NCI-H2227 treated with DMSO at 0.1 percent for 48 hours (cell line): ENCODE data around the gene NTM.

ENCODE experiments used
- DNase-seq: peaks from one replicate; lab custom pipeline; 2025; lab: John Stamatoyannopoulos, UW

The NTM gene

DNA sequence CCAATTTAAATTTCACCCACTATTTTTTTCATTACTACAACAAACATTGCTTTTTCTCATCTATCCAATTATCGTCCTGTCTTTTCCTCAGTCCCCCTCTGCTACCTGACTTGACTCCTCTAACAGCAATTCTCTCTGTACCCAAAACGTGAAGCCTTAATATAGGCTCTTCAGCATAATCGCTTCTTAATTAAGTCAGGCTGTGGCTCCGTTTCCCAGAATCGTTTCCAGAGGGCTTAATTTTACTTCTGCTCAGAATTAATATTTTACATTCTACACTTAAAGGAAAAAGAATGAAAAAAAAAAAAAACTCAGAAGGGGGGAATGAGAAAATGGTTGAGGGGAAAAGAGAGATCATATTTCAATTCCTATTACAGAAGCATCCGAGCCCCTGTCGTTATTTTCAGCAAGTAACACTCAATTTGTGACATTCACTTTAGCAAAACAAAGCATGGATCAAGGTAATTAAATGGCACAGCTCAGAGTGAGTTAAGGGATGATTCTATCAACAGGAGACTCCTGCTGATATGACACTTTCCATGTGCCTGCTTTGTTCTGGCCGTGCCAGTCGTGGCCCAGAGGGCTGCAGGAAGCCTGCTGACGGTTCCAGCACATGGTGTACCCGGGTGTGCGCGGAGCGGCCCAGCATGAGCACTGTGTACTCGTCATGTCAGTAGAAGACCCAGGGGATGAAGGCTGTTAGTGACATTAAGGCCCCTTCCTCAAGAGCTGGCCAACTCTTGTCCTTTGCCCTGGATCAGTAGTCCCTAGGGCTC is 272.5 kb downstream of the NTM start:
- no peak for DNase-seq

- DNase-seq, result no peak
Measured at GRCh38 chr11:131644204-131644795, 273.9 kb downstream of the NTM start.

DNA sequence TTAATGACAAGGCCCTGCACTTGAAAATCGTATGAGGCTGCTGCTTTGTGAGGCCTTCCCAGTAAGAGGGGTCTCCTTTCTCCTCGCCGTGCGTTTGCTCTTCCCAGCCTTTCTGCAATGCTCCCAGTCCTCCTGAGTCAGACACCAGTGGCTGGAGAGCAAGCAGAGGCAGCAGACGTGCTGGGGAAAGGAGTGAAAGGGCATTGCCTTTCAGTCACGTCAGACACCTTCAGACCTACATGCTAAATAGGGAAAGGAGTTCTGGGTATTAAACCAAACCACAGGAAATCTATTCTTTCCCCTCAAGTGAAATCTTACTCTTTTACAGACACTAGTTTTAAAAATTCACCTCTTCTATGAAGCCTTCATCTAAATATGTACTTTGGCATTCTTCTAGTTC is 274.8 kb downstream of the NTM start:
- no peak for DNase-seq

DNA sequence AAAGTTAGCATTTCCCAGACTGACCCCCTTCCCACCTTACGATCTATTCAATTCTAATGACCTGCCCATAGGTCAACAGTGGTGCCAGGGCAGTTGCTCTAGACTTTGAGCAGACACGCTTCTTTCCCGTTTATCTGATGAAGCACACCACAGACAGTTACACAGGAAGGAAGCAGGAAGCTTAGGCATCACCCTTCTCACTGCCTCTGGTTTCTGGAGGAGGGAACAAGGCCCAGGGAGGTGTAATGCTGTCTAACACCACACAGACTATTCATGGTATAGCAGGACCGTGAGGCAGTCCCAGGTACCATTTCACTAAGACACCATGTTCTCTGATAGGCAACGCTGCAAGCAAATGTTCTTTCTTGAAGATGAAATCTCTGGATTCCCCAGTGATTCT is 279.4 kb downstream of the NTM start:
- DNase-seq, result no peak

GRCh38 chr11:131652231-131652630 is 281.8 kb downstream of the NTM start:
- DNase-seq, result no peak

- DNase-seq, result no peak
Measured at GRCh38 chr11:131653260-131653659, 282.8 kb downstream of the NTM start.

DNA sequence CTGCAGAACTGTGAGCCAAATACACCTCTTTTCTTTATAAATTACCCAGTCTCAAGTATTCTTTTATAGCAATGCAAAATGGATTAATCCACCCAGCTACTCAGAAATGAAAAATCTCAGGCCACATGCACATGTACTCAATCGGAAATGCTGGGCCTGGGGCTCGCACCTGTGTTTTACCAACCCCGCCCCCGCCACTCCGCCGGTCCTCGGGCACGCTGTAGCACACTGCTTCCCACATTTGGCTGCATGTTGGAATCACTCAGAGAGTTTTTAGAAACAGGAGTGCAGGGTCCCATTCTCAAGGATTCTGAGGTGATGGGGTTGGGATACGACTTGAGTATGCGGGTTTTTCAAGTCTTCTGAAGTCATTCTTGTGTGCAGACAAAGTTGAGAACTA is 284.4 kb downstream of the NTM start:
- no peak for DNase-seq

DNA sequence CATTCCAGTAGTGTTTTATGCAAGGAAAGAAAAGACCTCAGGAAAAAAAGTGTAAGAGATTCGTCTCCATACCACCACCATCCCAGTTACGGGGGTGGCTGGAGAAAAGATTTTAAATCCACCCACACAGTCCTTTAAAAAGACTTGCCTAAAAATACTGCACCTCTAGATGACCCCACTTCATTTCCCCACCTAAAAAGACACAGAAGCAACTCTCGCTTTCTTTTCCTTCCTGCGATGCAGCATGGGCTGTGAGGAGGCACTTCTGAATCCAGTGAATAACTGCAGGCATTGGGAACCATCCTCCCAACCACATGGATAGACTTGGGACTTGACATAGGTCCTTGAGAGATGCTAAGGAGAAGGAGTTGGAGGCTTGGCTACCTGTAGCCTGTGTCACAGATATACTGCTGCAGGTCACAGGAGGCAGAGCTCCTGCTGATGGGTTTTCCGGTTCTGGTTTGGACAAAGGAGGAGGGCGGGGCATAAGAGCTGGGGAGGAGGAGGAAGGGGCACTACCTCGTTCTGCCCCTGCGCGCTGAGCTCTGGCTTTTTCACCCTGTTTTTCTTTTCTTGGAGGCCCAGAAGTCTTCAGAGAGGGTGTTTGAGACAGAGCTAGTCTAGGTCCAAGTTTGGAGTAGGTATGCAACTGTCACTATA is 285.9 kb downstream of the NTM start:
- no peak for DNase-seq

- DNase-seq, result no peak
Measured at GRCh38 chr11:131656839-131657211, 286.4 kb downstream of the NTM start.

GRCh38 chr11:131658414-131658813 is 288.0 kb downstream of the NTM start:
- DNase-seq, result no peak

DNA sequence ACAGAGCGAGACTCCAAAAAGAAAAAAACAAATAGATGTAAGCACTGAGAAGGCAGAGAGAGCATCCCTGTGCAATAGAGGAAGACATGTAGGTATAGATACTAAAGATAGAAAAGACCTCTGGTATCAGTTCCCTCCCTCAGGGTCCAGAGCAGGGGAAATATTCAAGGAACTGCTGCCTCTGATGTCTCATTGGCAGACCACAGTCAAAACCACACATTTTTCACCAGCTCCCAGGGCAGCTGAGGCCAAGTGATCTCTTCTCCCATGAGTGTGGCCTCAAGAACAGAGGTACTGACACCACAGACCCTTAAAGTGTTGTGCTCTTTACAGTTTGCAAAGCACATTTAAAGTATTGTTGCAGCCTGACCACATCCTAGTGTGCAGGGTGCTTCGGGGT is 288.5 kb downstream of the NTM start:
- no peak for DNase-seq

GRCh38 chr11:131659931-131660330 is 289.5 kb downstream of the NTM start:
- DNase-seq, result no peak

DNA sequence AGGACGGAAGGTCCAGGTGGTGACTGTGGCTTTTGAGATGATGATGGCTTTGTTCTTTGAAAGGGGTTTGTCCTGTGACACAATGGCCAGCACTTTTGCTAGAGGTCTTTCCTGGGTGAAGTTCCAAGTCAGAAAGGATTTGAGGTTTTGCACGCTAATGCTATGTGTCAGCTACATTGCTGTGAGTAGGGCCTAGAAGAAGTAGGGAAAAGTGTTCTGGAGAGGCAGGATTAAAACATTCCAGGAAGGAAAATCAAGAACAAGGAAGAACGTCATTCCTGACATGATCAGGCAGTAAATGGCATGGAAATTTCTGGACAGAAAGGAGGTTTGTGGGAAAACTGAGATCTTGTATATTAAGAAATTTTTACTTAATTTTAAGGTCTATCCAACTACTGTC is 290.7 kb downstream of the NTM start:
- DNase-seq, result no peak

DNA sequence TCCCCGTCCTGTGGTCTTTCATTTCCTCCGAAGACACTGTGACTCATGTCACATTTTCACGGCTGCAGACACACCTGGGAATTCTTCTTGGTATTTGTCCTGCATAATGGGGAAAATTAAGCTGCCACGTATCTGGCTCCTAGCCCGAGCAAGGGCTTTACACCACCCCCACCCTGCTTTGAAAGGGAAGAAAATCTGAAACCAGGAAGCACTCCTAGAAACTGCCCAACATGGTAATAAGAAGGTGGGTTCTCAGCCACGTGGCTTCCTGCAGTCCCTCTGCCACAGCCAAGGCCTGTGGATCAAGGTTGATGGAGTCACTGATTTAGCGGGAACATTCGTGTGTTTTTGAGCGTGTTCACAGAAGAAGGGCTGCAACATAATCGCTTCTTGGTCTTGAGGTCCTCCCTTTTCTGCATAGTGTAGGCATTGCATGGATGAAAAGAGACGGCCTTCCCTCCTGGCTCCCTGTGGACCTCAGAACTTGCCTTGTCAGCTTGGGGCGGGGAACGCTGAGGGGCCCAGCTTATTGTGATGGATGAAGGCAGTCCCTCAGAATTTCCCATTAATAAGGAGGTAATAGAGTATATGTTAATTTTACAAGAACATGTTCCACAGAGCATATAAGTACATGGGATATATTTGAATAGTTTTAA is 292.0 kb downstream of the NTM start:
- DNase-seq, result no peak

DNA sequence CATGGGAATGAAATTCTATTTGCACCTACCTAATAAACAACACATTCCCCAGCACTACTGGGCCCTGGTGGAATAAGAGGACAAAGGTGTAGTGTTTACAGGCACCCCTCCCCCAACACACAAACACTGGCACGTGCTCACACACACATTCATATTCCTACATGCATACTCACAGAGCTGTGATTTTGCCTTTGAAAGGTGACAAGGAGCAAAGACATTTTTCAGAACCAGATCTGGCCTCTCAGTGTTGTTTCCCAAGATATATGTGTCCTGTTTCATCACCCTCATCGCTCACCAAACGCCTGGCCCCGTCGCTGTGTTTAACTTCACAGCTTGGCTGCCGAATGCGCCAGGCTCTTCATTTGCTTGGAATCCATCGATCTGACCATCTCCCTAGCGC is 292.6 kb downstream of the NTM start:
- no peak for DNase-seq

DNA sequence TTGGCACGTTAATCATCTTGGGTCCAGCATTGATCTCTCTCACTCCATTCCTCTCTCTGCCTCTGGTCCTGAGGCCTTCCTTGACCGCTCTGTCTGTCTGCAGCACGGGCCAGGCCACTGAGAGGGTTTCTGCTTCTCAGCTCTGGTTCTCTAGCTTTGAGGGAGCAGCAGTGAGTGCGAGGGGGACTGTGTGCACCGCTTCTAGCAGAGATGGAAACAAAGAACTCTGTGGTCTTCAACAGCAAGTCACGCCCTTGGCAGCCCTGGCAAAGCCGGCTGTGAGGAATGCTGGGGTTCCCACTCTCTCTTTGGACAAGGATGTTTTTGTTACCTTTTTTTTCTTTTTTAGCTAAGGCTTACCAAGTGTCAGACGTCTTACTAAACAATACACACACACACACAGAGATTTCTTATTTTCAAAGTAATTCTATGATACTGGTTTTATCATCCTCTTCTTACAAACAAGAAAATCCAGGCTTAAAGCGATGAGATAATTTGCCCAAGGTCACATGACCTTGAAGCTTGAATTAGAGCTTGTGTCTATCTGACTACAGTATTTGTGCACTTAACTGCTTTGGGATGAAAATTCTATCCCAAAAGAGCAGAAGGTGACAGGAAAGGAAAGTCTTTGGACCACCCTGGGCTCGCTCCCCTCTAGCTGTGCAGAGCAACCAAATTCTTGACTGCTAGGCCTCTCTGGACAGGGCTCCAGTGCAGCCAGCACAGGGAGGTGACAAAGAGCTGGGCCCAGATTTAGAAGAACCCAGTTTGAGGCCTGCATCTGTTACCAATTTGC is 293.2 kb downstream of the NTM start:
- DNase-seq, result no peak

GRCh38 chr11:131664293-131664692 is 293.9 kb downstream of the NTM start:
- no peak for DNase-seq

GRCh38 chr11:131664816-131665215 is 294.4 kb downstream of the NTM start:
- DNase-seq, result no peak

DNA sequence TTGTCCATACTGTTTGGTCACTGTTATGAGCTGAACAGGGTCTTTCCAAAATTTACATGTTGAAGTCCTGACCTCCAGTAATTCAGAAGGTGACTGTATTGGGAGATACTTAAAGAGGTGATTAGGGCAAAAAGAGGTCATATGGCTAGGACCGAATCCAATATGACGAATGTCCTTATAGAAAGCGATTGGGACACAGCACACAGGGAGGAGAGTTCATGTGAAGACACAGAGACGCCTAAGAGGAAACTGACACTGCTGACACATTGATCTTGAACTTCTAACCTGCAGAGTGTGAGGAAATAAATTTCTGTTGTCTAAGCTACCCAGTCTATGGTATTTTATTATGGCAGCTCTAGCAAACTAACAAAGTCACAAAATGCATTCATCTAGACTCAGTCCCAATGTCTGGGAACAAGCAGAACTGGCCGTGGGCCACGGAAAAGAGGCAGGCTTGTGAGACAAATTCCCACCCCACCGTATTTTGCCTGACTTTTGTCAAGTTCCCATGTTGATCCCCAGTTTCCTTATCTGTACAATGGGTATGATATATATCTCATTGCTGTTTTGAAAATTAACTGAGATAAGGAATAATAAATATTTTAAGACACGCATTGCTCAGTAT is 295.0 kb downstream of the NTM start:
- DNase-seq, result no peak

DNA sequence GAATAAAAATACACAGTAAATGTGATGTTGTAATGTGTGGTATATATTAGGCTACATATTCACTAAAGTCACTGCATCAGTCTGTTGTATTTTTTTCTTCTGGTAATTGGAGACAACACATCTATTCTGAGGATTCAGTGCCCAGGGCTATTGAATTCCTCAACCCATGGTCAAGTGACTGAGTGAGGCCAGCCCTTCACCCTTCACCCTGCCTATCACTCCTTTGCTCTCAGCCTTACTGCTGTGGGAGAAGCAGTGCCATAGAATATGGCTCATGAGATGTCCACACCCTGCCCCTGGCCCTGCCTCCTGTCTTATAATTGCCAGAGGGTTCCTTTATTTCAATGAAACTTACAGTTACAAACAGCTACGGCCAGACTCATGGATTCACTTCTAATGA is 295.6 kb downstream of the NTM start:
- no peak for DNase-seq

DNA sequence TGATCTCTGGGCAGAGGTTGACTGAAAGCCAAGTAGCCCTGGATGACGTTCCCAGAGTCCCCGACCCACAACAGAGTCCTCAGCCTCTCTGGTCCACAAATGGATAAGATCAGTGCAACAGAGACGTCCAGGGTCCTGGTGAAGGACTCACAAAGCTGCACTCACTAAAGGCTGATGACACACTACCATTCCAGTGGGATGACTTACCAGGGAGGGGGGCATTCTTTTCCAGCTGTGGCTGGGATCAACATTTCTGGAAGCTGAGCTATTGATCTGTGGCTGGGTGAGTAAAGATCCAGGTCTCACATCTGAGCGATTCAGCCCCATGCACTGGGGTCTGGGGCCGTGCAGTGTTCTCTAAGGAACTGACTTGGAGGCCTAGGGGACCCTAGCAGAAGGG is 296.2 kb downstream of the NTM start:
- DNase-seq, result no peak

DNA sequence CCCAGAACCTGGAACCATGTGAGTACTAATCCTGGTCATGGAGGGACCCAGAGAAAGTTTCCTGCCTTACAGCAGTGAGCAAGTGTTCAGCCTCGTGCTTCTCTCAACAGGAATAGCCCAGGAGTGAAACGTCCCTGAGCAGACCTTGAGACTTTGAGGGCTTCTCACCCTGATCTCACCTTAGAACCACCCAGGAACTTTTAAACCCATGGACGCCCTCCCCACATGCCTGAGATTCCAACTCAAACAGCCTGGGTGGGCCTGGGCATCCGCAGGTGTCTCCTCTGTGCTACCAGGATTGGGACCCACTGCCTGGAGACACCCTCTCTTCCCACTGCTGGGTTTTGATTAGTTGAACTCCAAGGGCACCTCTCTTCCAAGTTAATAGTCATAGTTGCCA is 297.2 kb downstream of the NTM start:
- no peak for DNase-seq
